Right lobe of liver (tissue), 6 donors: ENCODE measurements around the gene SPDYE1. TPM values are rescaled to one million over a fixed set of nuclear protein-coding genes. Genes with fewer than 3 reads are reported as not detected.
A peak's percentile ranks its signal among the peaks of the same experiment; 100 is the strongest.

Experiments used
- ATAC-seq, 4 donors: fragments of 200-7000 bp; cut with Tn5 transposase; one replicate each; pipeline ENCODE4 v1.9.1; 2020; ENCODE audit warnings: mild to moderate bottlenecking in 4 of 4, moderate library complexity in 4 of 4
- DNase-seq, 3 donors: peaks; one replicate each; pipeline ENCODE4 v3.0.0-alpha.2; 2020
- H3K27ac ChIP-seq, 3 donors: fragments of 200-600 bp; one replicate each; pipeline ENCODE4 v1.8.0; 2022
- H3K27me3 ChIP-seq, 2 donors: fragments of 200-600 bp; one replicate each; pipeline ENCODE4 v1.8.0; 2022
- H3K36me3 ChIP-seq, 4 donors: fragments of 200-600 bp; sonication (generic) in 1 of 4; one replicate each; pipeline versions ENCODE4 v1.5.1 to v1.8.0; 2017 to 2022; ENCODE audit warnings: control low read depth in 1 of 4
- H3K4me1 ChIP-seq, 4 donors: fragments of 200-600 bp; sonication (generic) in 1 of 4; one replicate each; pipeline versions ENCODE4 v1.5.1 to v1.8.0; 2017 to 2022; ENCODE audit warnings: control low read depth in 1 of 4
- H3K4me3 ChIP-seq, 3 donors: fragments of 200-600 bp; one replicate each; pipeline ENCODE4 v1.8.0; 2022
- H3K9me3 ChIP-seq, 4 donors: fragments of 200-600 bp; sonication (generic) in 1 of 4; one replicate each; pipeline versions ENCODE4 v1.5.1 to v1.8.0; 2017 to 2022; ENCODE audit warnings: control low read depth in 1 of 4
- CTCF ChIP-seq, 4 donors: fragments of 200-600 bp in 3 of 4; fragments of 450-650 bp in 1 of 4; IDR thresholded peaks; one replicate each; pipeline versions ENCODE4 v1.5.1 to v1.8.0; 2016 to 2022; ENCODE audit warnings: antibody characterized with exemption in 4 of 4, mild to moderate bottlenecking in 2 of 4
- POLR2A ChIP-seq: fragments of 450-650 bp; IDR thresholded peaks from one replicate; pipeline ENCODE4 v1.6.1; 2017; ENCODE audit warnings: antibody characterized with exemption, mild to moderate bottlenecking
- WGBS: methylation state at CpG from one replicate; pipeline ENCODE4 v1.1.6; 2018; ENCODE audit warnings: low coverage, low lambda C conversion rate; ENCODE audit not compliant: insufficient coverage; ENCODE audit errors: missing lambda C conversion rate; 5-methylcytosine and 5-hydroxymethylcytosine counted together
- intact Hi-C, 2 donors: fragments of 100-400 bp; cut with DNase I; formaldehyde crosslinking; loops; one replicate each; pipeline versions ENCODE4 v1.11.2 to v1.14.1; 2022
- total RNA-seq, 6 experiments: library from RNA; depleted of rRNA in 2 of 6; stranded (reverse); fragments of >200 nt in 2 of 6; fragmentation: NEBNext Ultra II Directional in 3 of 6; extraction: Animal tissue kit (Norgen Biotek cat#: 25700) in 3 of 6; gene quantifications; one replicate each; pipeline versions ENCODE4 v1.1.0 to v1.2.4, GENCODE V29; 2016 to 2023
- donor health status: DM: no; HTN: yes; CAD: no.
- donor health status: DM: no; HTN: no; CAD: no.
- donor health status: DM: no; HTN: no; CAD: no.
- donor health status: DM: no; HTN: yes; CAD: no.
- donor health status: DM: no; HTN: yes; CAD: no.

The SPDYE1 gene
- total RNA-seq, 6 experiments from 2014 or later: not detected

- DNase-seq (peak in 2 of 3 donors; percentile 33 to 42), ATAC-seq (no peak)
- H3K4me3 ChIP-seq: no peak overlapping the region
- no peak overlapping the region for H3K27ac ChIP-seq
- no peak for TF ChIP-seq CTCF (IDR thresholded peaks at IDR 0.05)
- no peak for TF ChIP-seq POLR2A
- no peaks in the 10 kb centered on the region for H3K9me3 ChIP-seq
- H3K27me3 ChIP-seq: no peaks in the 10 kb centered on the region
- H3K36me3 ChIP-seq: peaks cover 0 to 69% (median 38%) of the 10 kb centered on the region in 4 donors
- intact Hi-C loops: no loop called here
- no peaks in the 10 kb centered on the region for H3K4me1 ChIP-seq
- 100% methylated on average over 1 of the region's 7 CpGs for WGBS
These were observed 59.0 kb downstream of the SPDYE1 start for GRCh38 chr7:44056681-44057080.

- Histone ChIP-seq H3K4me3 (no peak overlapping the region), H3K27me3 (no peaks in the 10 kb centered on the region), H3K4me1 (peaks cover 0 to 4% (median under 1%) of the 10 kb centered on the region in 4 donors), H3K27ac (no peak overlapping the region), H3K9me3 (no peaks in the 10 kb centered on the region), H3K36me3 (peaks cover 0 to 64% (median 36%) of the 10 kb centered on the region in 4 donors)
- DNase-seq (peak in 2 of 3 donors; percentile 32 to 34), ATAC-seq (no peak)
- WGBS: no CpG with 5 or more reads among the region's 11 CpGs
- TF ChIP-seq POLR2A (no peak), CTCF (IDR thresholded peaks at IDR 0.05) (no peak)
- intact Hi-C loops: no loop called here
These were observed 59.6 kb downstream of the SPDYE1 start for GRCh38 chr7:44057181-44057848.

DNA sequence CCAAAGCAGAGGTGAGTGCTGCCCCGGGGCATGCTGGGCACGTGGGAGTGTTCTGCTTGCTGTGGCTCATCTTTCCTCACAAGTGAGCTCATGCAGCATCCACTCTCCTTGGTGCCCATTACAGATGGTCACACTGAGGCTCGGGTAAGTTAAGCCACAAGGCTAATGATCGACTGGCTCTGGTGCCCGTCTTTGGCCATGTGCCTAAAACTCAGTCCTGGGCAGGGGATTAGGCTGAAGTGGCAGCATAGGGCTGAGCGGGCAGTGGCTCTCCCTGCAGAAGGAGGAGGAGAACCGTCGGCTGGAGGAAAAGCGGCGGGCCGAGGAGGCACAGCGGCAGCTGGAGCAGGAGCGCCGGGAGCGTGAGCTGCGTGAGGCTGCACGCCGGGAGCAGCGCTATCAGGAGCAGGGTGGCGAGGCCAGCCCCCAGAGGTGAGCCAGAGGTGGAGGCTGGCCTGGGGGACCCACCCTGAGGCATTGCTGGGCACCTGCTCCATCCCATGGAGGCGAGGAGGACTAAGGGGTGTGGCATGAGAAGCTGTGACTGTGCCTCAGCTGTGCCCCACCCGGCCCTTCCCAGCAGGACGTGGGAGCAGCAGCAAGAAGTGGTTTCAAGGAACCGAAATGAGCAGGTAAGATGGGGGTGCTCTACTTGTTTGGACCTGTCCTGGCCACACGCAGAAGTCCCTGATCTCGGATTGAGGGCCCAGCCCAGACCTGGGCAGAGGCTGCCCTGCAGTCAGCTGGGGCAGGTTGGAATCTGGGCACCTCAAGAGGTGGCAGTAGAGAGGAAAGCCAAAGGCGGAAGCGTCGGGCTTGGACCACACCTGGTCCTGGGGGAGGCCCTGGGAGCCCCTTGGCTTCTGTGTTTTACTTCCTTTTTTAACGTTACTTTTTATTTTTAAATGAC, 60.4 kb downstream of the SPDYE1 start:
- H3K9me3 ChIP-seq: no peaks in the 10 kb centered on the region
- no peaks in the 10 kb centered on the region for H3K27me3 ChIP-seq
- TF ChIP-seq CTCF (IDR thresholded peaks at IDR 0.05): no peak
- no peak for TF ChIP-seq POLR2A
- DNase-seq (peak in 2 of 3 donors; percentile 37 to 42), ATAC-seq (no peak)
- H3K4me1 ChIP-seq: peaks cover 0 to 12% (median 3%) of the 10 kb centered on the region in 4 donors
- WGBS: 90% methylated on average over 11 of the region's 30 CpGs
- H3K4me3 ChIP-seq: no peak overlapping the region
- peaks cover 0 to 58% (median 31%) of the 10 kb centered on the region in 4 donors for H3K36me3 ChIP-seq
- H3K27ac ChIP-seq: no peak overlapping the region
- intact Hi-C loops: no loop called here

DNA sequence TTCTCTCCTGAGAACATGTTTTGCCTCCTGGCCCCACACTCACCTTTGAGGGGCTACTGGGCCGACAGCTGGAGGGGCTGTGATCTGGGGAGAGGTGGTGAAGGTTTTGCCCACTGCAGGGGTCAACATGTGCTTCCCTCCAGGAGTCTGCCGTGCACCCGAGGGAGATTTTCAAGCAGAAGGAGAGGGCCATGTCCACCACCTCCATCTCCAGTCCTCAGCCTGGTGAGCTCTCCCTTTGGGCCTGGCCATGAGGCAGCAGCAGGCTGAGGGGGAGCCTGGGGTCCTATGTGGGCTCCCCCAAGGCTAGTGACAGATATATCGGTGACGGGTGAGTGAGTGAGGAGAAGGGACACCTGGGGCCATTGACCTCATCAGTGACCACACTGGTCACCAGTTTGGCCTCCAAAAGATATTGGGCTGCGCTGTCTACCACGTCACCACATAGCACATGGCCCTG, 61.1 kb downstream of the SPDYE1 start:
- DNase-seq (peak in 2 of 3 donors; percentile 30 to 36), ATAC-seq (no peak)
- no peak overlapping the region for H3K4me3 ChIP-seq
- no peaks in the 10 kb centered on the region for H3K27me3 ChIP-seq
- TF ChIP-seq POLR2A: no peak
- no peak for TF ChIP-seq CTCF (IDR thresholded peaks at IDR 0.05)
- 80% methylated on average over 3 of the region's 7 CpGs for WGBS
- H3K4me1 ChIP-seq: peaks cover 0 to 19% (median 3%) of the 10 kb centered on the region in 4 donors
- intact Hi-C loops: no loop called here
- H3K36me3 ChIP-seq: peaks cover 0 to 57% (median 29%) of the 10 kb centered on the region in 4 donors
- no peak overlapping the region for H3K27ac ChIP-seq
- no peaks in the 10 kb centered on the region for H3K9me3 ChIP-seq
